Astrocyte of the spinal cord (primary cell): ENCODE measurements around the gene C22orf23.
A peak's percentile ranks its signal among the peaks of the same experiment; 100 is the strongest.
"Not testable (repeated sequence)": the region's sequence is repeated elsewhere in the genome, so short reads cannot be mapped to it uniquely, and the experiment has no call there.

Source experiments
- DNase-seq: peaks from one replicate; pipeline ENCODE4 v3.0.0; 2011; ENCODE audit warnings: low read depth, low spot score
- H3K4me3 ChIP-seq: 2 replicates; pipeline ENCODE4 v1.5.1; 2011; ENCODE audit warnings: low read depth, mild to moderate bottlenecking, low read length, moderate library complexity
- CTCF ChIP-seq: IDR thresholded peaks from 2 replicates; pipeline ENCODE4 v1.5.1; 2012; ENCODE audit warnings: low read depth, mild to moderate bottlenecking, low read length, inconsistent platforms
- in situ Hi-C: cut with HindIII; loops from 2 replicates; pipeline ENCODE4 v1.10.0; 2017; ENCODE audit warnings: low sequenced_read_pairs

Gene C22orf23

DNA sequence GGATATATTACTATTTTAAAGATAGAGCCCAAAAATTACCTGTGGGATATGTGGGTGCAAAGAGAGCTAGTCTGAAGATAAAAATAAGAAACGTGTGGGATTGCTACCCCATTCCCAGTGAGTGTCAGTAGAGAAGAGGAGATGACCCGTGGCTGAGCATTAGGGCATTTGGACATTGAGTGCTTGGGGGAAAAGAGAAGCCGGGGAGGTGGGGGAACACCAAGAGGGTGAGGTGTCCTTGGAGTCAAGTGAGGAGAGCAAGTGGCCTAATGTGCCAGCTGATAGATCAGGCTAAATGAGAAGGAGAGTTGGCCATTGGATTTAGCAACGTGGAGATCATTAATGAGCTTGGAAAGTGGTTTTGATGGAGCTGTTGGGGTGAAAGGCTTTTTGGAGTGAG, 1.3 kb upstream of the C22orf23 start:
- in situ Hi-C loops: no loop called here
- peak overlapping the region; percentile 99 for H3K4me3 ChIP-seq
- no peak for TF ChIP-seq CTCF
- no peak for DNase-seq

GRCh38 chr22:37953062-37953436, 352 bp downstream of the C22orf23 start:
- TF ChIP-seq CTCF: no peak
- H3K4me3 ChIP-seq: peak overlapping the region; percentile 99
- in situ Hi-C loops: no loop called here
- no peak for DNase-seq

DNA sequence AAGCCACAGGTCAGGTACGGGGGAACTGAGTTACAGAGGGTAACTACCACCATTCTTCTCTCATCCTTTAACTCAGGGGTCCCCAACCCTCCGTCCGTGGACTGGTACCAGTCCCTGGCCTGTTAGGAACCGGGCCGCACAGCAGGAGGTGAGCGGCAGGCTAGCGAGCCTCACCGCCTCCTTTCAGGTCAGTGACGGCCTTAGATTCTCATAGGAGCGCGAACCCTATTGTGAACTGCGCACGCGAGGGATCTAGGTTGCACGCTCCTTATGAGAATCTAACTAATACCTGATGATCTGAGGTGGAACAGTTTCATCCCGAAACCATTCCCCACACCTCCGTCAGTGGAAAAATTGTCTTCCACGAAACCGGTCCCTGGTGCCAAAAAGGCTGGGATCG, 772 bp downstream of the C22orf23 start:
- peak overlapping the region; percentile 99 for H3K4me3 ChIP-seq
- in situ Hi-C loops, DNase-seq: not testable (repeated sequence)

GRCh38 chr22:37951305-37951704, 2.1 kb downstream of the C22orf23 start:
- no peak for TF ChIP-seq CTCF
- DNase-seq: no peak
- in situ Hi-C loops: no loop called here
- H3K4me3 ChIP-seq: no peak overlapping the region

GRCh38 chr22:37947142-37947795, 6.1 kb downstream of the C22orf23 start:
- in situ Hi-C loops, H3K4me3 ChIP-seq, DNase-seq: not testable (repeated sequence)

DNA sequence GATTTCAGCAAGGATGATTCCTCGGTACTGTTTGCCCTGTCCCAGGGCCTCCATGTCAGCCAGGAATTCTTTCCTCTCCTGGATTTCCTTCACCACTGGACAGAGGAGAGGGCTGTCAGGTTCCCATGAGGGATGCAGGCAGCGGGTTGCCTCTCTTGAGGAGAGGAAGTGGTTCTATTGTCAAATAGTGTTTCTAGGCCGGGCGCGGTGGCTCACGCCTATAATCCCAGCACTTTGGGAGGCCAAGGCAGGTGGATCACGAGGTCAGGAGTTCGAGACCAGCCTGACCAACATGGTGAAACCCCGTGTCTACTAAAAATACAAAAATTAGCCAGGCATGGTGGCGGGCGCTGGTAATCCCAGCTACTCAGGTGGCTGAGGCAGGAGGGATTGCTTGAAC, 9.0 kb downstream of the C22orf23 start:
- in situ Hi-C loops, DNase-seq, H3K4me3 ChIP-seq: not testable (repeated sequence)

DNA sequence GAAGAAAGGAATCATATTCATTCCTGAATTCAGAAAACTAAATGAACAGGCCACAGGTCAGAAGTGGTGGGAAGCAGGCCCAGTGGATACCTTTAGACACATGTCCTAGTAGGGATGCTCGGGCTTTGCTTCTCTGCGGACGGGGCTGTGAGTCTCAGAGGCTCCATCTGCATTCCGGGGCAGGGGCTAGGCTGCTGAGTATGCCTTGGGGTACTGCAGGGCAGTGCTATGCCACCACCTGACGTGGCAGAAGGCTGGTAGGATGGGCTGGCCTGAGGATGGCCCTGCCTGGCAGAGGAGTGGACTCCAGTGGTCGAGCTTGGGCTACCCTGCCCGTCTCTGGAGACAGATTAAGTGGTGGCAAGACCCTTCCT, 9.6 kb downstream of the C22orf23 start:
- H3K4me3 ChIP-seq: no peak overlapping the region
- in situ Hi-C loops: no loop called here
- no peak for DNase-seq
- TF ChIP-seq CTCF: no peak

DNA sequence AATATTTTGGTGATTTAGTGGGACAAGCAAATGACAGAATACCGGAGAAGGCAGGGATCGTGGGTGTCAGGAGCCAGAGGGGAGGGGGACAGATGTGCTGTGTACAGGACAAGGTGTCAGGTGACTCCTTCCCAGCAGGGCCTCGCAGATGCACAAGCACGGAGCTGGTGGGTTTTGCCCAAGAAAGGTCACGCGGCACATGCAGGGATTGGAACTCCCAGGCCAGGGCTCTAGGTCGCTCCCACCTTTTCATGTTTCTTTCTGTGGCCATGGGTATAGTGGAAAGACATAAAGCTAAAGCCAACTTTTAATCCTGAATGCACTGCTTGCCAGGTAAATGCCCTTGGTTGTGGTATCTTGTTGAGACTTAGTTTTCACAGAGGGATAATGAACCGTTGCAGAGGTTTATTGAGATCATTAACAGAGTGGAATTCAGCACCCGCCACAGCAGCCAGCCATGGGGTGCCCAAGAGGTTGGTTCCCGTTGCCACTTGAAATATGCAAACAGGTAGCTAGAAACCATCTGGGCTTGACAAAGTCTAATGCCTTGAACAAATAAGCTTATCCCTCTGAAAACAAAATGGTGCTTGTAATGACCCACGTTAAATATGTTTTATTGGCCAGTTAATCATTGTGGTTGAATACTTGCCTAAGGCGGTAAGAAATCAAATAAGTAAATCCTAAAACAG, 10.1 kb downstream of the C22orf23 start:
- no peak for TF ChIP-seq CTCF
- no peak overlapping the region for H3K4me3 ChIP-seq
- no peak for DNase-seq
- in situ Hi-C loops: no loop called here
